Measurements from ENCODE around the gene SERPINE3. TPM values are rescaled to one million over a fixed set of nuclear protein-coding genes. Genes with fewer than 3 reads are reported as not detected.

SERPINE3 gene
- total RNA-seq, 2 experiments from 2014 or later = not detected

GRCh38 chr13:51322826-51323225 is 16.7 kb upstream of the SERPINE3 start:
- DNase-seq = no peak
- Mint-ChIP-seq H3K27me3 (no peaks in the 10 kb centered on the region), H3K4me1 (no peaks in the 10 kb centered on the region), H3K36me3 (no peaks in the 10 kb centered on the region), H3K9me3 (no peaks in the 10 kb centered on the region), H3K4me3 (no peak overlapping the region), H3K27ac (no peak overlapping the region)

GRCh38 chr13:51323824-51324511 is 15.5 kb upstream of the SERPINE3 start:
- no peaks in the 10 kb centered on the region for H3K27me3 Mint-ChIP-seq
- no peak overlapping the region for H3K27ac Mint-ChIP-seq

GRCh38 chr13:51324714-51325420 is 14.6 kb upstream of the SERPINE3 start:
- Mint-ChIP-seq H3K36me3 (no peaks in the 10 kb centered on the region), H3K27ac (no peak overlapping the region), H3K27me3 (no peaks in the 10 kb centered on the region), H3K4me3 (no peak overlapping the region), H3K4me1 (no peaks in the 10 kb centered on the region), H3K9me3 (no peaks in the 10 kb centered on the region)
- DNase-seq = no peak

More at GRCh38 chr13:51323824-51324511, 15.5 kb upstream of the SERPINE3 start:
- Mint-ChIP-seq H3K4me3 (no peak overlapping the region), H3K4me1 (no peaks in the 10 kb centered on the region), H3K9me3 (no peaks in the 10 kb centered on the region), H3K36me3 (no peaks in the 10 kb centered on the region)
- DNase-seq = no peak

GRCh38 chr13:51325837-51326236 is 13.7 kb upstream of the SERPINE3 start:
- no peak for DNase-seq
- Mint-ChIP-seq H3K27ac (peak overlapping the region; percentile 1), H3K4me1 (peaks cover 4% of the 10 kb centered on the region), H3K27me3 (no peaks in the 10 kb centered on the region), H3K4me3 (no peak overlapping the region), H3K9me3 (no peaks in the 10 kb centered on the region), H3K36me3 (no peaks in the 10 kb centered on the region)

GRCh38 chr13:51326777-51327176 is 12.7 kb upstream of the SERPINE3 start:
- H3K27me3 Mint-ChIP-seq = no peaks in the 10 kb centered on the region
- no peak for DNase-seq
- H3K9me3 Mint-ChIP-seq = no peaks in the 10 kb centered on the region
- no peak overlapping the region for H3K4me3 Mint-ChIP-seq
- peaks cover 13% of the 10 kb centered on the region for H3K4me1 Mint-ChIP-seq
- no peaks in the 10 kb centered on the region for H3K36me3 Mint-ChIP-seq
- no peak overlapping the region for H3K27ac Mint-ChIP-seq

GRCh38 chr13:51327961-51328360 is 11.5 kb upstream of the SERPINE3 start:
- Mint-ChIP-seq H3K36me3 (no peaks in the 10 kb centered on the region), H3K9me3 (no peaks in the 10 kb centered on the region), H3K27ac (no peak overlapping the region), H3K27me3 (no peaks in the 10 kb centered on the region), H3K4me3 (no peak overlapping the region), H3K4me1 (peaks cover 16% of the 10 kb centered on the region)
- DNase-seq = no peak

- no peak for DNase-seq
- peaks cover 17% of the 10 kb centered on the region for H3K4me1 Mint-ChIP-seq
- H3K36me3 Mint-ChIP-seq = no peaks in the 10 kb centered on the region
- no peak overlapping the region for H3K4me3 Mint-ChIP-seq
- H3K9me3 Mint-ChIP-seq = no peaks in the 10 kb centered on the region
- H3K27me3 Mint-ChIP-seq = no peaks in the 10 kb centered on the region
- no peak overlapping the region for H3K27ac Mint-ChIP-seq
Observed at GRCh38 chr13:51328488-51328887, 11.0 kb upstream of the SERPINE3 start.

- Mint-ChIP-seq H3K27me3 (no peaks in the 10 kb centered on the region), H3K4me3 (no peak overlapping the region), H3K36me3 (no peaks in the 10 kb centered on the region), H3K27ac (no peak overlapping the region), H3K4me1 (peaks cover 17% of the 10 kb centered on the region), H3K9me3 (no peaks in the 10 kb centered on the region)
- DNase-seq = no peak
Observed at GRCh38 chr13:51329606-51330005, 9.9 kb upstream of the SERPINE3 start.

GRCh38 chr13:51330791-51331190 is 8.7 kb upstream of the SERPINE3 start:
- DNase-seq = no peak
- Mint-ChIP-seq H3K36me3 (no peaks in the 10 kb centered on the region), H3K9me3 (no peaks in the 10 kb centered on the region), H3K27ac (peak overlapping the region; percentile 3), H3K4me1 (peaks cover 17% of the 10 kb centered on the region), H3K27me3 (no peaks in the 10 kb centered on the region), H3K4me3 (peak overlapping the region; percentile 33)

GRCh38 chr13:51331354-51331861 is 8.1 kb upstream of the SERPINE3 start:
- H3K9me3 Mint-ChIP-seq = no peaks in the 10 kb centered on the region
- H3K4me1 Mint-ChIP-seq = peaks cover 17% of the 10 kb centered on the region
- H3K4me3 Mint-ChIP-seq = peak overlapping the region; percentile 1
- no peaks in the 10 kb centered on the region for H3K36me3 Mint-ChIP-seq
- no peak for DNase-seq
- no peaks in the 10 kb centered on the region for H3K27me3 Mint-ChIP-seq
- H3K27ac Mint-ChIP-seq = no peak overlapping the region

- no peak overlapping the region for H3K27ac Mint-ChIP-seq
- no peak for DNase-seq
- H3K4me1 Mint-ChIP-seq = peaks cover 17% of the 10 kb centered on the region
- no peaks in the 10 kb centered on the region for H3K27me3 Mint-ChIP-seq
- no peak overlapping the region for H3K4me3 Mint-ChIP-seq
- no peaks in the 10 kb centered on the region for H3K36me3 Mint-ChIP-seq
- no peaks in the 10 kb centered on the region for H3K9me3 Mint-ChIP-seq
Observed at GRCh38 chr13:51332566-51333361, 6.7 kb upstream of the SERPINE3 start.

GRCh38 chr13:51333421-51333820 is 6.1 kb upstream of the SERPINE3 start:
- no peaks in the 10 kb centered on the region for H3K27me3 Mint-ChIP-seq
- H3K36me3 Mint-ChIP-seq = no peaks in the 10 kb centered on the region
- no peaks in the 10 kb centered on the region for H3K9me3 Mint-ChIP-seq
- H3K27ac Mint-ChIP-seq = no peak overlapping the region
- no peak overlapping the region for H3K4me3 Mint-ChIP-seq
- H3K4me1 Mint-ChIP-seq = peaks cover 17% of the 10 kb centered on the region
- DNase-seq = no peak

GRCh38 chr13:51333826-51334225 is 5.7 kb upstream of the SERPINE3 start:
- Mint-ChIP-seq H3K4me1 (peaks cover 17% of the 10 kb centered on the region), H3K27ac (no peak overlapping the region), H3K4me3 (no peak overlapping the region), H3K36me3 (no peaks in the 10 kb centered on the region), H3K27me3 (no peaks in the 10 kb centered on the region), H3K9me3 (no peaks in the 10 kb centered on the region)
- no peak for DNase-seq

GRCh38 chr13:51336746-51337145 is 2.7 kb upstream of the SERPINE3 start:
- H3K9me3 Mint-ChIP-seq = no peaks in the 10 kb centered on the region
- no peak overlapping the region for H3K4me3 Mint-ChIP-seq
- DNase-seq = no peak
- no peaks in the 10 kb centered on the region for H3K36me3 Mint-ChIP-seq
- H3K4me1 Mint-ChIP-seq = peaks cover 4% of the 10 kb centered on the region
- no peaks in the 10 kb centered on the region for H3K27me3 Mint-ChIP-seq
- no peak overlapping the region for H3K27ac Mint-ChIP-seq
